Esophagus (tissue), 2 donors: ENCODE results near the gene SMARCC1. TPM values are rescaled to one million over a fixed set of nuclear protein-coding genes. Genes with fewer than 3 reads are reported as not detected.
"Not testable (repeated sequence)": the region's sequence is repeated elsewhere in the genome, so short reads cannot be mapped to it uniquely, and the experiment has no call there.

Experiments used
- H3K27ac ChIP-seq, 2 donors: one replicate each; pipeline ENCODE4 v1.5.1; 2013; ENCODE audit warnings: low read depth in 2 of 2, mild to moderate bottlenecking in 2 of 2, inconsistent platforms in 1 of 2, low read length in 1 of 2, moderate library complexity in 1 of 2
- H3K27me3 ChIP-seq, 2 donors: one replicate each; pipeline ENCODE4 v1.6.1; 2013; ENCODE audit warnings: low read length in 2 of 2, control low read depth in 1 of 2, mild to moderate bottlenecking in 1 of 2; ENCODE audit not compliant: insufficient read depth in 2 of 2, control insufficient read depth in 1 of 2
- H3K36me3 ChIP-seq, 2 donors: one replicate each; pipeline ENCODE4 v1.6.1; 2013; ENCODE audit warnings: low read length in 1 of 2; ENCODE audit not compliant: control insufficient read depth in 2 of 2, insufficient read depth in 2 of 2
- H3K4me1 ChIP-seq, 2 donors: one replicate each; pipeline ENCODE4 v1.6.1; 2013; ENCODE audit warnings: low read length in 1 of 2; ENCODE audit not compliant: control insufficient read depth in 2 of 2, insufficient read depth in 2 of 2
- H3K4me3 ChIP-seq, 2 donors: one replicate each; pipeline ENCODE4 v1.5.1; 2013; ENCODE audit warnings: low read length in 2 of 2, mild to moderate bottlenecking in 2 of 2, low read depth in 1 of 2, moderate library complexity in 1 of 2
- H3K9me3 ChIP-seq, 2 donors: one replicate each; pipeline ENCODE4 v1.6.1; 2013; ENCODE audit warnings: mild to moderate bottlenecking in 2 of 2, low read depth in 1 of 2, low read length in 1 of 2, moderate library complexity in 1 of 2; ENCODE audit not compliant: control insufficient read depth in 2 of 2, insufficient read depth in 1 of 2
- WGBS, 2 donors: extraction: QIAGEN DNeasy Blood & Tissue Kit; methylation state at CpG; one replicate each; pipeline ENCODE4 v1.1.7; 2013; 5-methylcytosine and 5-hydroxymethylcytosine counted together
- polyA plus RNA-seq, 2 donors: library from polyadenylated mRNA; stranded (reverse); fragments of 200-250 nt; gene quantifications; one replicate each; pipeline ENCODE4 v1.2.3, GENCODE V29; 2013
- donor health status: healthy with polysubstance abuse.
- donor health status: Bipolar disorder and iron deficiency.

The SMARCC1 gene
- polyA plus RNA-seq, 2 donors, result 11.0 to 13.8 TPM

DNA sequence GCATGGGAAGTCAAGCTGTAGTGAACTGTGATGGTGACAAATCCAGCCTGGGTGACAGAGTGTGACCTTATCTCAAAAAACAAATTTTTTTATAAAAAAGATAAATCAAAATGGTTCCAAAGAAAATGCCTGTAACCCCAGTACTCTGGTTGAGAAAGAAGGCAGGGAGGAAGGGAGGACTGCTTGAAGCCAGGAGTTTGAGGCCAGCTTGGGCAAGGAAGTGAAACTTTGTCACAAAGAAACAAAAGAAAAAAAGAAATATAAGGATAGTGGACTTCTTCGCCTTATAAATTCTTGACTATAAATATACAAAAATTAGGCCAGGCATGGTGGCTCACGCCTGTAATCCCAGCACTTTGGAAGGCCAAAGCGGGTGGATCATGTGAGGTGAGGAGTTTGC is 34.1 kb downstream of the SMARCC1 start:
- no peaks in the 10 kb centered on the region for H3K27me3 ChIP-seq
- H3K4me3 ChIP-seq, result no peak overlapping the region
- H3K9me3 ChIP-seq, result no peaks in the 10 kb centered on the region
- H3K36me3 ChIP-seq, result peaks cover 0 to 4% of the 10 kb centered on the region in 2 donors
- H3K27ac ChIP-seq, result no peak overlapping the region
- H3K4me1 ChIP-seq, result no peaks in the 10 kb centered on the region
- 95 to 98% methylated on average over 3 of the region's 3 CpGs for WGBS, 2 donors

DNA sequence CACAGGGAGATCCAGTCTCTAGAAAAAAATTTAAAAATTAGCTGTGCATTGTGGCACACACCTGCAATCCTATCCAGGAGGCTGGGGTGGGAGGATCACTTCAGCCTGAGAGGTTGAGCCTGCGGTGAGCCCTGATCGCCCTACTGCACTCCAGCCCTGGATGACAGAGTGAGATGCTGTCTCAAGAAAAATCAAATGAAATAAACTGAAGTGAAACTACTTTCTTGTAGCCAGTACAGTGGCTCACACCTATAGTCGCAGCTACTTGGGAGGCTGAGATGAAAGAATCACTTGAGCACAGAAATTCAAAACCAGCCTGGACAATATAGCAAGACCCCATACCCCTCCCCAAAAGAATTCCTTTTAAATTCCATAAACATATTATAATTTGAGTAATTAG is 35.4 kb downstream of the SMARCC1 start:
- 86 to 95% methylated on average over 3 of the region's 3 CpGs for WGBS, 2 donors
- Histone ChIP-seq H3K36me3 (peaks cover 0 to 4% of the 10 kb centered on the region in 2 donors), H3K27ac (no peak overlapping the region), H3K9me3 (no peaks in the 10 kb centered on the region), H3K4me1 (no peaks in the 10 kb centered on the region), H3K27me3 (no peaks in the 10 kb centered on the region), H3K4me3 (no peak overlapping the region)

GRCh38 chr3:47743855-47744254 is 37.8 kb downstream of the SMARCC1 start:
- H3K4me3 ChIP-seq, result no peak overlapping the region
- H3K36me3 ChIP-seq, result peaks cover 0 to 4% of the 10 kb centered on the region in 2 donors
- H3K27me3 ChIP-seq, result no peaks in the 10 kb centered on the region
- H3K4me1 ChIP-seq, result no peaks in the 10 kb centered on the region
- 93 to 96% methylated on average over 5 of the region's 5 CpGs for WGBS, 2 donors
- no peak overlapping the region for H3K27ac ChIP-seq
- no peaks in the 10 kb centered on the region for H3K9me3 ChIP-seq

GRCh38 chr3:47743352-47743751 is 38.3 kb downstream of the SMARCC1 start:
- not testable (repeated sequence) for H3K4me3 ChIP-seq, H3K36me3 ChIP-seq, H3K27ac ChIP-seq, H3K9me3 ChIP-seq, H3K27me3 ChIP-seq, H3K4me1 ChIP-seq
- WGBS, 2 donors, result 63 to 68% methylated on average over 6 of the region's 6 CpGs

DNA sequence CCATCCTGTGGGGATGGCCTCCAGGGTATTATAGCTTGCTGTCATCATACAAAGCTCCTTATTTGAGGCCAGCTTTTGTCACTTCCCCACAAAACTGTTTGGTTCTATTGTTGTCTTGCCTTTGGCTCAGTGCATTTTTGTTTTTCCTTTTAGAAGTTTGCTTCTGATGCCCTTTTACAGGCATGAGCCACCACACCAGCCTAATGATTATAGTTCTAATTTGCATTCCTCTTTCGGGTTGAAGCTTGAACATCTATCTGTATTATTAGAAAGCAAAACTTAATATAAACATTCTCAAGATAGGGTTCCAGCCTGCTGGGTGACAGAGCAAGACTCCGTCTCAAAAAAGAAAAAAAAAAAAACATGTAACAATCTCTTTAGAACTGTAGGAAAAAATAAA is 39.8 kb downstream of the SMARCC1 start:
- Histone ChIP-seq H3K9me3 (no peaks in the 10 kb centered on the region), H3K27ac (no peak overlapping the region), H3K27me3 (no peaks in the 10 kb centered on the region), H3K36me3 (peaks cover 0 to 4% of the 10 kb centered on the region in 2 donors), H3K4me1 (no peaks in the 10 kb centered on the region), H3K4me3 (no peak overlapping the region)
- WGBS, 2 donors, result 69 to 82% methylated on average over 2 of the region's 2 CpGs

DNA sequence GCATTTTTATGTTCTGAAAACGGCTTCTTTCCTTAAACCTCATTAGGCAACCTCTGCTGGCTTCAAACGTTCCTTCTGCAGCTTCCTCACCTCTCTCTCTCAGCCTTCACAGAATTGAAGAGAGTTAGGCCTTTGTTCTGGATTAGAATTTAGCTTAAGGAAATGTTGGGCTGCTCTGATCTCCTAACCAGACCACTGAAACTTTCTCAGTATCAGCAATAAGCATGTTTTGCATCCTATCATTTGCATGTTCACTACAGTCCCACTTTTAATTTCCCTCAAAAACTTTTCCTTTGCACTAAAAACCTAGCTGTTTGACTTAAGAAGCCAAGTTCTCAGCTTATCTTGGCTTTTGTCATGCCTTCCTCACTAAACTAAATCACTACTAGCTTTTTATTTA is 49.5 kb downstream of the SMARCC1 start:
- Histone ChIP-seq H3K27ac (no peak overlapping the region), H3K4me1 (no peaks in the 10 kb centered on the region), H3K9me3 (no peaks in the 10 kb centered on the region), H3K27me3 (no peaks in the 10 kb centered on the region), H3K36me3 (peaks cover 0 to 10% of the 10 kb centered on the region in 2 donors), H3K4me3 (no peak overlapping the region)
- WGBS, 2 donors, result 75 to 78% methylated on average over 2 of the region's 2 CpGs

GRCh38 chr3:47731061-47731460 is 50.6 kb downstream of the SMARCC1 start:
- 83 to 84% methylated on average over 8 of the region's 8 CpGs for WGBS, 2 donors
- H3K4me3 ChIP-seq, result no peak overlapping the region
- H3K36me3 ChIP-seq, result peaks cover 0 to 8% of the 10 kb centered on the region in 2 donors
- H3K27ac ChIP-seq, result no peak overlapping the region
- no peaks in the 10 kb centered on the region for H3K27me3 ChIP-seq
- no peaks in the 10 kb centered on the region for H3K9me3 ChIP-seq
- no peaks in the 10 kb centered on the region for H3K4me1 ChIP-seq

DNA sequence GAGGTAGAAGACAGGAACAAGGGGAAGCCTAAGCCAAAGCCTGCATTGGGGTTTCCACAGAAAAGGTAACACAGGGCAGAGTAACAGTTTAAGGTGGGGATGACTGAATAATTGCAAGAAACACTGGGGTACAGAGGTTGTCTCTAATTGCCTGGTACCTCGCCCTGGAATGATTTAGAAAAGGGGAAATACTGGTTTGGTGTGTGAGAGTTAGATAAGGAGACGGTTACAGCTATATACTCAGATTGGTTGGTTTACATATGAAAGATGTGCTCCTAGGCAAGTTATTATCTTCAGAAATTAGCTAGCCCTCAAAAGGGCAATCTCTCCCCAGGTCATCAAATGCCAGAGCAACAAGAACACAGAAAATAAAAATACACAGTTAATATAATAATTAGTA is 58.8 kb downstream of the SMARCC1 start:
- H3K27ac ChIP-seq, result no peak overlapping the region
- 68 to 85% methylated on average over 2 of the region's 2 CpGs for WGBS, 2 donors
- H3K4me3 ChIP-seq, result no peak overlapping the region
- no peaks in the 10 kb centered on the region for H3K4me1 ChIP-seq
- H3K36me3 ChIP-seq, result peaks cover 0 to 5% of the 10 kb centered on the region in 2 donors
- H3K9me3 ChIP-seq, result no peaks in the 10 kb centered on the region
- H3K27me3 ChIP-seq, result no peaks in the 10 kb centered on the region

DNA sequence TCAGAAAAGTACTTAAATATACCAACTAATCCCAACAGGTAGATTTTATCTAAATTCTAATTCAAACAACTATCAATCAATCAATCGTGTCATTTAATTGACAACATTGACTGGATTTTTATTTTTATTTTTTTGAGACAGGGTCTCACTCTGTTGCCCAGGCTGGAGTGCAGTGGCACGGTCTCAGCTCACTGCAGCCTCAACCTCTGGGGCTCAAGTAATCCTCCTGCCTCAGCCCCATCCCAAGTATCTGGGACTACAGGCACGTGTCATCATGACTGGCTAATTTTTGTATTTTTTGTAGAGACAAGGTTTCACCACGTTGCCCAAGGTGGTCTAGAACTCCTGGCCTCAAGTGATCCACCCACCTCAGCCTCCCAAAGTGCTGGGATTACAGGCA is 64.2 kb downstream of the SMARCC1 start:
- H3K27me3 ChIP-seq, H3K4me3 ChIP-seq, H3K9me3 ChIP-seq, H3K27ac ChIP-seq, H3K36me3 ChIP-seq, H3K4me1 ChIP-seq: not testable (repeated sequence)
- 93 to 95% methylated on average over 4 of the region's 4 CpGs for WGBS, 2 donors

- Histone ChIP-seq H3K27me3 (no peaks in the 10 kb centered on the region), H3K27ac (no peak overlapping the region), H3K9me3 (no peaks in the 10 kb centered on the region), H3K4me3 (no peak overlapping the region), H3K36me3 (peaks cover 0 to 6% of the 10 kb centered on the region in 2 donors), H3K4me1 (no peaks in the 10 kb centered on the region)
- 88 to 89% methylated on average over 1 of the region's 1 CpG for WGBS, 2 donors
These were observed 65.0 kb downstream of the SMARCC1 start for GRCh38 chr3:47716656-47717055.
